HCT116 (cell line): ENCODE data around the gene MAPKAPK3. TPM values are rescaled to one million over a fixed set of nuclear protein-coding genes. Genes with fewer than 3 reads are reported as not detected.

Source experiments
- ATAC-seq: fragments of 200-7000 bp; cut with Tn5 transposase; 2 replicates; pipeline ENCODE4 v1.9.1; 2020; ENCODE audit warnings: mild to moderate bottlenecking, moderate library complexity
- BruUV-seq: library from RNA; stranded (reverse); fragments of 400-500 nt; replicated peaks from 2 replicates; lab custom pipeline; 2021; lab: Mats Ljungman, UMichigan
- CTCF ChIA-PET: fragments of 300-600 bp; sonication (Branson Sonifier 250); formaldehyde crosslinking; loops from one replicate; lab custom pipeline; 2021; ENCODE audit warnings: antibody characterized with exemption; lab: Charles Lee
- POLR2A ChIA-PET: fragments of 300-600, 350-600 bp; sonication (Branson Sonifier 250); formaldehyde crosslinking; loops from one replicate; lab custom pipeline; 2021; ENCODE audit warnings: antibody characterized with exemption; lab: Charles Lee
- RAD21 ChIA-PET, 2 experiments: fragments of 300-600 bp; sonication (Branson Sonifier 250); formaldehyde crosslinking; loops; one replicate each; lab custom pipeline; 2023; ENCODE audit warnings: low total read pairs in 2 of 2; ENCODE audit not compliant: uncharacterized antibody in 2 of 2, unreplicated experiment in 2 of 2, low non-redundant PET in 1 of 2; lab: Charles Lee
- DNase-seq: peaks from one replicate; pipeline ENCODE4 v3.0.0-alpha.2; 2010; ENCODE audit warnings: low read depth, low spot score
- H2AFZ ChIP-seq: fragments of 200-600 bp; shearing (Covaris generic), sonication (generic); 2 replicates; pipeline ENCODE4 v1.6.1; 2017; ENCODE audit warnings: low read depth, mixed run types, mixed read lengths, antibody characterized with exemption, low read length; ENCODE audit not compliant: poor library complexity, severe bottlenecking
- H3K27ac ChIP-seq: 2 replicates; pipeline ENCODE4 v1.5.1; 2012; ENCODE audit warnings: low read depth, low read length
- H3K27me3 ChIP-seq: fragments of 200-600 bp; sonication (generic); 2 replicates; pipeline ENCODE4 v1.6.1; 2016; ENCODE audit warnings: mixed run types, low read length, mixed read lengths; ENCODE audit not compliant: insufficient read depth
- H3K36me3 ChIP-seq, 2 experiments: fragments of 200-500 bp in 1 of 2; fragments of 200-600 bp in 1 of 2; sonication (Bioruptor generic) in 1 of 2; sonication (generic) in 1 of 2; 2 replicates each; pipeline versions ENCODE4 v1.5.1 to v1.6.1; 2014 to 2016; ENCODE audit warnings: low read length in 2 of 2, inconsistent platforms in 1 of 2, mixed read lengths in 1 of 2, mixed run types in 1 of 2; ENCODE audit not compliant: insufficient read depth in 2 of 2, control insufficient read depth in 1 of 2
- H3K4me1 ChIP-seq, 2 experiments: fragments of 200-600 bp in 1 of 2; sonication (generic) in 1 of 2; 2 replicates each; pipeline versions ENCODE4 v1.5.1 to v1.6.1; 2012 to 2017; ENCODE audit warnings: low read length in 2 of 2, inconsistent platforms in 1 of 2, mild to moderate bottlenecking in 1 of 2, mixed read lengths in 1 of 2, mixed run types in 1 of 2, moderate library complexity in 1 of 2; ENCODE audit not compliant: insufficient read depth in 2 of 2, control insufficient read depth in 1 of 2
- H3K4me2 ChIP-seq: fragments of 200-600 bp; sonication (generic); 2 replicates; pipeline ENCODE4 v1.6.1; 2017; ENCODE audit warnings: mixed run types, low read length, mixed read lengths
- H3K4me3 ChIP-seq, 2 experiments: fragments of 200-600 bp in 1 of 2; sonication (generic) in 1 of 2; replicated peaks in 1 of 2; 2 replicates each; pipeline ENCODE4 v1.5.1; 2011 to 2016; ENCODE audit warnings: low read length in 2 of 2, control low read depth in 1 of 2, low read depth in 1 of 2, mild to moderate bottlenecking in 1 of 2, mixed read lengths in 1 of 2, mixed run types in 1 of 2
- H3K79me2 ChIP-seq: fragments of 200-600 bp; sonication (generic); 2 replicates; pipeline ENCODE4 v1.6.1; 2017; ENCODE audit warnings: mild to moderate bottlenecking, mixed run types, low read length, moderate library complexity, mixed read lengths; ENCODE audit not compliant: insufficient read depth
- H3K9ac ChIP-seq: fragments of 200-600 bp; sonication (generic); 2 replicates; pipeline ENCODE4 v1.6.1; 2016; ENCODE audit warnings: low read length, mixed read lengths
- H3K9me2 ChIP-seq: fragments of 200-600 bp; sonication (generic), shearing (Covaris generic); 2 replicates; pipeline ENCODE4 v1.6.1; 2017; ENCODE audit warnings: mixed run types, mild to moderate bottlenecking, moderate library complexity; ENCODE audit not compliant: insufficient read depth
- H3K9me3 ChIP-seq, 2 experiments: fragments of 200-500 bp in 1 of 2; fragments of 200-600 bp in 1 of 2; sonication (Bioruptor generic) in 1 of 2; sonication (generic) in 1 of 2; 2 replicates each; pipeline ENCODE4 v1.6.1; 2014 to 2017; ENCODE audit warnings: low read length in 2 of 2, mixed read lengths in 2 of 2, inconsistent platforms in 1 of 2, low read depth in 1 of 2, mild to moderate bottlenecking in 1 of 2, mixed run types in 1 of 2, moderate library complexity in 1 of 2; ENCODE audit not compliant: control insufficient read depth in 1 of 2, insufficient read depth in 1 of 2
- H4K20me1 ChIP-seq: fragments of 200-600 bp; sonication (generic), shearing (Covaris generic); 2 replicates; pipeline ENCODE4 v1.6.1; 2017; ENCODE audit warnings: mixed run types, mild to moderate bottlenecking, moderate library complexity; ENCODE audit not compliant: insufficient read depth
- ATF3 ChIP-seq: IDR thresholded peaks from 2 replicates; pipeline ENCODE4 v1.6.1; 2012
- CTCF ChIP-seq, 3 experiments: fragments of 200-600 bp in 1 of 3; sonication (generic) in 1 of 3; IDR thresholded peaks in 2 of 3; conservative IDR thresholded peaks in 1 of 3; 2 replicates each; pipeline ENCODE4 v1.5.1; 2012 to 2017; ENCODE audit warnings: low read depth in 2 of 3, low read length in 2 of 3, antibody characterized with exemption in 1 of 3, borderline replicate concordance in 1 of 3, control low read depth in 1 of 3, mild to moderate bottlenecking in 1 of 3, mixed read lengths in 1 of 3, mixed run types in 1 of 3, moderate library complexity in 1 of 3; ENCODE audit not compliant: insufficient read depth in 1 of 3
- EZH2 ChIP-seq: fragments of 200-600 bp; sonication (generic); IDR thresholded peaks from 2 replicates; pipeline ENCODE4 v1.6.1; 2017; ENCODE audit warnings: antibody characterized with exemption, mixed run types
- EZH2phosphoT487 ChIP-seq: fragments of 200-600 bp; IDR thresholded peaks from 2 replicates; pipeline ENCODE4 v1.6.1; 2018; ENCODE audit warnings: antibody characterized with exemption, borderline replicate concordance
- MAX ChIP-seq: IDR thresholded peaks from 2 replicates; pipeline ENCODE4 v1.6.1; 2012
- RAD21 ChIP-seq: IDR thresholded peaks from 2 replicates; pipeline ENCODE4 v1.6.1; 2012; ENCODE audit warnings: low read depth, mild to moderate bottlenecking
- SIN3A ChIP-seq: IDR thresholded peaks from 2 replicates; pipeline ENCODE4 v1.6.1; 2012; ENCODE audit warnings: low read depth
- SRF ChIP-seq: IDR thresholded peaks from 2 replicates; pipeline ENCODE4 v1.6.1; 2012; ENCODE audit warnings: low read depth
- ZFX ChIP-seq: fragments of 450-650 bp; IDR thresholded peaks from 2 replicates; pipeline ENCODE4 v1.6.1; 2017
- intact Hi-C: fragments of 100-400 bp; cut with micrococcal nuclease; formaldehyde crosslinking; loops from 2 replicates; pipeline ENCODE4 v1.10.0; 2022
- total RNA-seq: library from RNA; stranded (reverse); gene quantifications from one replicate; pipeline ENCODE4 v1.2.1, GENCODE V29; 2021; ENCODE audit not compliant: unreplicated experiment

The MAPKAPK3 gene
- total RNA-seq, 1 experiment from 2014 or later = 87.3 TPM

- no peaks in the 10 kb centered on the region for H3K9me2 ChIP-seq
- DNase-seq (no peak), ATAC-seq (no peak)
- H4K20me1 ChIP-seq = no peaks in the 10 kb centered on the region
- CTCF ChIA-PET = interaction anchor here (0.9 kb wide), 1 partner anchor 19 kb away, joined by 3 read pairs; no protein-coding TSS in a partner anchor
- no peaks in the 10 kb centered on the region for H3K36me3 ChIP-seq
- POLR2A ChIA-PET = no interaction called here
- no peak overlapping the region for H3K27ac ChIP-seq
- H3K9ac ChIP-seq = no peak overlapping the region
- BruUV-seq = no TSS peak
- intact Hi-C loops = no loop called here
- H2AFZ ChIP-seq = no peak overlapping the region
- H3K4me1 ChIP-seq = peaks cover 5 to 28% of the 10 kb centered on the region in 2 experiments
- no peaks in the 10 kb centered on the region for H3K79me2 ChIP-seq
- TF ChIP-seq CTCF (IDR thresholded peaks at IDR 0.05 in 2 of 3, conservative IDR thresholded peaks at IDR 0.05 in 1 of 3; ENCODE audit: borderline replicate concordance in 1 of 3, insufficient read depth in 1 of 3, low read depth in 2 of 3, low read length in 2 of 3) (no peak), SIN3A (no peak), EZH2phosphoT487 (no peak), EZH2 (no peak), SRF (no peak), RAD21 (no peak), ZFX (no peak), MAX (no peak), ATF3 (no peak)
- TF ChIP-seq, all 23 proteins: peak for 0
- RAD21 ChIA-PET = no interaction called here
- Histone ChIP-seq H3K27me3 (no peaks in the 10 kb centered on the region), H3K4me2 (no peak overlapping the region), H3K4me3 (no peak overlapping the region), H3K9me3 (no peaks in the 10 kb centered on the region)
These were observed 39.7 kb downstream of the MAPKAPK3 start for GRCh38 chr3:50656417-50657195.
